ES-I3 (cell line): ENCODE results near the gene PSMD5.
"Not testable (repeated sequence)": the region's sequence is repeated elsewhere in the genome, so short reads cannot be mapped to it uniquely, and the experiment has no call there.

ENCODE experiments used
- H3K36me3 ChIP-seq: 2 replicates; pipeline ENCODE4 v1.6.1; 2013; ENCODE audit warnings: mild to moderate bottlenecking, low read length, control low read depth, moderate library complexity; ENCODE audit not compliant: insufficient read depth
- H3K4me1 ChIP-seq: 2 replicates; pipeline ENCODE4 v1.6.1; 2013; ENCODE audit warnings: mild to moderate bottlenecking, control low read depth, low read length; ENCODE audit not compliant: insufficient read depth
- H3K9ac ChIP-seq: 2 replicates; pipeline ENCODE4 v1.6.1; 2013; ENCODE audit warnings: low read depth, mild to moderate bottlenecking, low read length, moderate library complexity
- H3K9me3 ChIP-seq: 2 replicates; pipeline ENCODE4 v1.6.1; 2013; ENCODE audit warnings: mild to moderate bottlenecking, low read length, moderate library complexity; ENCODE audit not compliant: control insufficient read depth, insufficient read depth

PSMD5 gene

DNA sequence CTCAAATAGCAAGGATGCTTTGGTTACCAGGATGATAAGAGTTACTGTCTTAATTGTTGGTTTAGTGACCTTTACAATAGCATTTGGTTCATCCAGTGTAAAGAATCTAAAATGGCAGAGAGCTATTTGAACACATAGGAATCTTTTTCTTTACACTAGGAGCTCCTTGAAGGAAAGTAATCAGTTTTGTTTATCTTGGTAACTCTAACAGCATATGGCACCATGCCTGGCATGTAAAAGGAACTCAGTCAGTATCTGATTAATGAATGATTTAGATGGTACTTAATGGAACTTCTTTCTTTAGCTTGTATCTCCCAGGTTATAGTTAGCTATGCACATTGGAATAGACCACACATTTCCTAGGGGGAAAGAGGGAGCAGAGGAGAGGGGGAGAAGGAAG, 9.9 kb downstream of the PSMD5 start:
- Histone ChIP-seq H3K9me3 (no peaks in the 10 kb centered on the region), H3K36me3 (peaks cover 9% of the 10 kb centered on the region), H3K9ac (no peak overlapping the region), H3K4me1 (peaks cover 6% of the 10 kb centered on the region; the same call in 1 of the 2 replicates)

DNA sequence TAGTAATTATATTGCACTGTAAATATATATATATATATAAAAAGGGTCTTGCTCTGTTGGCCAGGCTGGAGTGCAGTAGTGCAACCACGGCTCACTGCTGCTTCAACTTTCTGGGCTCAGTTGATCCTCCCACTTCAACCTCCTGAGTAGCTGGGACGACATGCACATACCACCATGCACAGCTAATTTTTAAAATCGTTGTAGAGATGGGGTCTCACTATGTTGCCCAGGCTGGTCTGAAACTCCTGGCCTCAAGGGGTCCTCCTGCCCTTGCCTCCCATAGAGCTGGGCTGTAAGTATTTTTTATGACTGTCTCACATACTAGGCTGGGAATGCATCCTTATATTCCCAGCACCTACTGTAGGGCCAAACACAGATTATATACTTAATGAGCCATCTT, 11.9 kb downstream of the PSMD5 start:
- H3K36me3 ChIP-seq: peaks cover 9% of the 10 kb centered on the region
- H3K4me1 ChIP-seq: peaks cover 6% of the 10 kb centered on the region; the same call in 1 of the 2 replicates
- H3K9me3 ChIP-seq: no peaks in the 10 kb centered on the region
- no peak overlapping the region for H3K9ac ChIP-seq

DNA sequence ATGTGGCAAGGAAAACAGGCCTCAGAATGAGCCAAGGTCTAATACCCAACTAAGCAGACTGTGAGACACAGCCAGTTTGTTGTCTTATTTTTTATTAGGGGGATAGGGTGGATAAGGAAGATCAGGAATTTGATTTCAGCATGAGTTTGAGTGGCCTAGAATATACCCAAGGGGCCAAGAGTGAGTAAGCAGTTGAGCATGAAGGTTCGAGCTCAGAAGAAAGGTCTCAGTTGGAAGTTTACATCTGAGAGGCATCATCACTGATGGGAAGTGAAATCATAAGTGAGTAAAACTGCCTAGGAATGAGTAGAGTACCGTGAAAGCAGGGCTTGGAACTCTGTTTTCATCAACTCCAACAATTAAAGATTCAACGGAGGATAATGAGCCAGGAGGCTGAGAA, 12.6 kb downstream of the PSMD5 start:
- no peak overlapping the region for H3K9ac ChIP-seq
- peaks cover 9% of the 10 kb centered on the region for H3K36me3 ChIP-seq
- H3K4me1 ChIP-seq: peaks cover 6% of the 10 kb centered on the region; the same call in 1 of the 2 replicates
- no peaks in the 10 kb centered on the region for H3K9me3 ChIP-seq

DNA sequence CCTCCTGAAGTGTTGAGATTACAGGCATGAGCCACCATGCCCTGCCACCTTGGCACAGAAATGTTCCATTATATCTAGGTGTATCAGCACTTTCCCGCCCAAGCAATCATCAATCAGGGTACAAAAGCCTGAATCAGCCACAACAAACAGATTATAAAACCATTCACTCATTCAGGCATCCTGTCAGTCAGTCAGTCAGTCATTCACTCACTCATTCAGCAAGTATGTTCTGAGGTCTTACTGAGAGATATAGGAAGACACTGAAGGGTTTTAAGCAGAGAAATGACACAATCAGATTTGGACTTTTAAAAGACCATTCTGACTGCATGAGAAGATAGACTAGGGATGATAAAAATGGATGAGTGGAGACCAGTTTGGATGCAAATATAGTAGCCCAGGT, 13.1 kb downstream of the PSMD5 start:
- Histone ChIP-seq H3K9me3 (no peaks in the 10 kb centered on the region), H3K36me3 (peaks cover 14% of the 10 kb centered on the region), H3K4me1 (peaks cover 6% of the 10 kb centered on the region; the same call in 1 of the 2 replicates), H3K9ac (no peak overlapping the region)

DNA sequence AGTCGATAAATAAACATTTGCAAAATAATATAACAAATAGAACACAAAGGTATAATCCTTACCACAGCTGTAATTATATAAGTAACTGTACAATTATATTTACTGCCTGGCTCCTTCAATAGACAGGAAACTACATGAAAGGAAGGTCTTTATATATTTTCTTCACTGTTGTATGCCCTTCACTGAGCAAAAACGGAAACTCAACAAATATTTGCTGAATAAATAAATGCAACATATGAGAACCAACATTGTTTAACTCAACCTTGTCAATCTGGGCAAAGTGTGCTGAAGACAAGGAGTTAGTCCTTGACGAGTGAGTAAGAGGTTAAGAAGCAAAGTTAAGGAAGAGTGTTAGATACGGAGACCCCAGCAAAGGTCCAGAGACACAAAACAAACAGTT, 22.6 kb downstream of the PSMD5 start:
- H3K36me3 ChIP-seq: peaks cover 23% of the 10 kb centered on the region
- no peaks in the 10 kb centered on the region for H3K4me1 ChIP-seq
- no peaks in the 10 kb centered on the region for H3K9me3 ChIP-seq
- no peak overlapping the region for H3K9ac ChIP-seq

DNA sequence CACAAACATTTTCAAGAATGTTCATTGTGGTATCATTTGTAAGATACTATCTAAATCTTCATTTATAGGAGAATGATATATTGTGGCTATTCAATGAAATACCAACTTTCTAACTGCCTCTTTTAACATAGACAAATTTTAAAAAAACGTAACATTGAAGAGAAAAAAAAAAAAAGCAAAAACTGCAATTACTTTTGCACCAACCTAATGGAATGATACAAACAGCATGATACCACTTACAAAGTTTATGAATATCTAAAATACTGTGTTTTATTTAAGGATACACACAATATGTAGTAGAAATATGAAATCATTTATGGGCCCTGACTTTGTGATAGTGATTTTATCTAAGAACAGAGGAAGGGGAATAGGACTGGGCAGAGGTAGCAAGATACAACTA, 24.1 kb downstream of the PSMD5 start:
- Histone ChIP-seq H3K4me1 (no peaks in the 10 kb centered on the region), H3K36me3 (peaks cover 8% of the 10 kb centered on the region), H3K9ac (no peak overlapping the region)

DNA sequence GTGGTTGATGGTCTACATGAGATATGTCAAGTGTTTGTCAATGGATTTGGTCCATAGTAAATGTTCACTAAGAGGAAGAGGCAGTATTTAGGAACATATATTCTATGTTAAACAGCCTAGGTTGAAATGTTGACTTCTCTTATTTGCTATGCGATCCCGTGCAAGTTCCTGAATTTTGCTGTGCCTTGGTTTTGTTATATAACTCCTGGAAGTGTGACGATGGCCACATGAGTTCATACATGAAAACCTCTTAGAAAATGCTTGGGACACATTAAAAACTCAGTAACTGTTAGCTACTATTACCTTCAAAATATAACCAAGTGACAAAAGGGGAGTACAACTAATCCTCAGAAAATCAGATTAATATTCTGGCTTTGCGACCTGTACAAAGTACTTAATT, 27.6 kb downstream of the PSMD5 start:
- Histone ChIP-seq H3K4me1 (no peaks in the 10 kb centered on the region), H3K9ac (no peak overlapping the region), H3K36me3 (peaks cover 3% of the 10 kb centered on the region), H3K9me3 (no peaks in the 10 kb centered on the region)

More for the DNA sequence above, 24.1 kb downstream of the PSMD5 start:
- no peaks in the 10 kb centered on the region for H3K9me3 ChIP-seq

DNA sequence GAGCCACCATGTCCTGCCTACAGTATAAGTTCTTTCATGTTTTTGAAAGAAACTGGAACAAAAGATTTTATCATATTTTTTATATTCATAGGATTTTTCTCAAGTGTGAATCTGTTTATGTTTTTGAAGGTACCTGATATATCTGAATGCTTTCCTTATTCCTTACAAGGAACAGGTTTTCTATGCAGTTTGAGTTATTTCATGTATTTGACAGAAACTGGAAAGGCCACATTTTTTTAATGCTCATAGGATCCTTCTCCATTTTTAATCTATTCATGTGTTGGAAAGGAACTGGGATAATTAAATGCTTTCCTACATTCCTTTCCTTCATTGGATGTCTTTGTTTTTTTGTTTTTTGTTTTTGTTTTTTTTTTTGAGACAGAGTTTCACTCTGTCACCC, 33.8 kb downstream of the PSMD5 start:
- H3K9me3 ChIP-seq: peaks cover 7% of the 10 kb centered on the region; the same call in 1 of the 2 replicates
- H3K9ac ChIP-seq: no peak overlapping the region
- H3K36me3 ChIP-seq: no peaks in the 10 kb centered on the region
- no peaks in the 10 kb centered on the region for H3K4me1 ChIP-seq

DNA sequence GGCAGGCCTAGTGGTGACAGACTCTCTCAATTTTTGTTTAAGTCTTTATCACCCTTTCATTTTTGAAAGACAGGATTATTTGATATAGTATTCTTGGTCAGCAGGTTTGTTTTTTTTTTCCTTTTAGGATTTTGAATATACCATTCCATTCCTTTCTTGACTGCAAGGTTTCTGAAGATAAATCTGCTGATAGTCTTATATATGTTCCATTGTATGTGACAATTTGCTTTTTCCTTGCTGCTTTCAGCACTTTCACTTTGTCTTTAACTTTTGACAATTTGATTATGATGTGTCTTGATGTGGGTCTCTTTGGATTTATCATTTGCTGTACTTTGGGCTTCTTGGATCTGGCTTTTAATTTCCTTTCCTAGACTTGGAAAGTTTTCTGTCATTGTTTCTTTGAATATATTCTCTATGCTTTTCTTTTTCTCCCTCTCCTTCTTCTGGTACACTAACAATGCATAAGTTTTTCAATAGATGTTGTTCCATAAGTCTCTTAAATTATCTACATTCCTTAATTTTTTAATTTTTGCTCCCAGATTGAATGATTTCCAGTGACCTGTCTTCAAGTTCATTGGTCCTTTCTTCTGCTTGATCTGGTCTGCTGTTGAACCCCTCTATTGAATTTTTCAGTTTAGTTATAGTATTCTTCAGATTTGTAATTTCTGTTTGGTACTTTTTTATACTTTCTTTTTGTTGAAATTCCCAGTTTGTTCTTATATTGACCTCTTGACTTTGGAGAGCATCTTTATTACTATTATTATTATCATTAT, 34.9 kb downstream of the PSMD5 start:
- no peaks in the 10 kb centered on the region for H3K4me1 ChIP-seq
- peaks cover 7% of the 10 kb centered on the region; the same call in 1 of the 2 replicates for H3K9me3 ChIP-seq
- no peaks in the 10 kb centered on the region for H3K36me3 ChIP-seq
- H3K9ac ChIP-seq: no peak overlapping the region

- not testable (repeated sequence) for H3K9ac ChIP-seq, H3K9me3 ChIP-seq, H3K36me3 ChIP-seq, H3K4me1 ChIP-seq
Observed at GRCh38 chr9:120804784-120805363, 37.8 kb downstream of the PSMD5 start.

GRCh38 chr9:120801441-120801840, 41.3 kb downstream of the PSMD5 start:
- no peaks in the 10 kb centered on the region for H3K4me1 ChIP-seq
- H3K9ac ChIP-seq: no peak overlapping the region
- peaks cover 3% of the 10 kb centered on the region; the same call in 1 of the 2 replicates for H3K36me3 ChIP-seq
- no peaks in the 10 kb centered on the region; the same call in 1 of the 2 replicates for H3K9me3 ChIP-seq

DNA sequence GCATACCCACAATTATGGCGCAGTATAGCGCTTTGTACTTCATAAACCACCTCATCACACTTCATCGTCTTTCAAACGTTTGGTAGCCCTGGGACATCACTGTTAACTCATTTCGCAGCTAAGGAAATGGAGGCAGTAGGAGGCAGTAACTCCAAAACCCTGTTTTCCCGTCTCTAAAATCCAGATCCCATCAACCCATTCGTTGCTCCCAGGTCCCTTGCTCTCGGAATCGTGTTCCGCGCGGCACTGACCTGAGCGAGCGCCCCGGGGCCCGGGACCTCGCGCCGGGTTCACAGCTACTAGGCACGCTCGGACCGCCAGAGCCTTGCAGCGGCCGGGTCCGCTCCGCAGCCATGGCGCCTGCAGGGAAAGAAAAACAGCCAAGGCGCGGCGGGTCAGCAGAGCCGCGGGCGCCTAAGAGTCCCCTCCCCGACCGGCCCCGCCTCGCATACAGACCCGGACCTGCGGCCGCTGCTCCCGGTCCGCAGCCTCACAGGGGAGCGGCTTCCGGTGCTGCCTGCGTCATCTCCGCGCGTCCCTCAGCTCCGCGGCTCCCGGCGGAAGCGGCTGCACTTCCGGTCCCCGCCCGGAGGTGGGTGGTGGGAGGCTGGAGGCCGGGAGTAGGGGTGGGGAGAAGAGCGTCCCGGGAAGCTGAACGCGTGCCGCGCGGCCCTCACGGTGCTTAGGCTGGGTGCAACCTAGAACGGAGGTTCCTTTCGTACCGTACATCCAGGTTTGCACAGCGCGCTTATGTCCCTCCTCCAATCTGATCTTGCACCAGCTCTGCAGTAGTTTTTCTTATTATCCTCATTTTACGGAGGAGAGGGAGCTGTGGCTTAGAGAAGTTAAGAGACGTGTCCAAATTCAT, 49.6 kb downstream of the PSMD5 start, which contains the start of gene FBXW2:
Gene FBXW2, minus strand, starts transcription at position 519 of the 868 bp plus-strand sequence. CDS start 5,158 bp downstream, outside the sequence.
- H3K9ac ChIP-seq: peak within 1 kb of the TSS; percentile 95
- H3K4me1 ChIP-seq: peaks cover 4% of the 10 kb centered on the region; the same call in 1 of the 2 replicates
- no peaks in the 10 kb centered on the region for H3K9me3 ChIP-seq
- H3K36me3 ChIP-seq: peaks cover 3% of the 10 kb centered on the region; the same call in 1 of the 2 replicates

GRCh38 chr9:120791161-120791560, 51.6 kb downstream of the PSMD5 start:
- Histone ChIP-seq H3K9me3 (no peaks in the 10 kb centered on the region), H3K9ac (no peak overlapping the region), H3K36me3 (peaks cover 8% of the 10 kb centered on the region; the same call in 1 of the 2 replicates), H3K4me1 (peaks cover 4% of the 10 kb centered on the region; the same call in 1 of the 2 replicates)

- H3K9me3 ChIP-seq: no peaks in the 10 kb centered on the region
- peaks cover 4% of the 10 kb centered on the region; the same call in 1 of the 2 replicates for H3K4me1 ChIP-seq
- H3K9ac ChIP-seq: no peak overlapping the region
- peaks cover 8% of the 10 kb centered on the region; the same call in 1 of the 2 replicates for H3K36me3 ChIP-seq
Observed at GRCh38 chr9:120787933-120788332, 54.8 kb downstream of the PSMD5 start.
